ENCODE results near the gene A2M. TPM values are rescaled to one million over a fixed set of nuclear protein-coding genes. Genes with fewer than 3 reads are reported as not detected.

Gene A2M
- total RNA-seq, 1 donor from 2014 or later = 0.17 TPM

GRCh38 chr12:9066755-9067423 is 48.8 kb downstream of the A2M start:
- no peak overlapping the region for H3K4me3 ChIP-seq (ENCODE audit: low read depth, low read length)
- no peak for DNase-seq (ENCODE audit: low read depth)
- TF ChIP-seq CTCF (conservative IDR thresholded peaks at IDR 0.05; ENCODE audit: low read depth, low read length) = no peak

GRCh38 chr12:9066183-9066623 is 49.5 kb downstream of the A2M start:
- DNase-seq (ENCODE audit: low read depth) = no peak
- no peak for TF ChIP-seq CTCF (conservative IDR thresholded peaks at IDR 0.05; ENCODE audit: low read depth, low read length)
- H3K4me3 ChIP-seq (ENCODE audit: low read depth, low read length) = no peak overlapping the region

GRCh38 chr12:9065607-9065856 is 50.2 kb downstream of the A2M start:
- no peak for TF ChIP-seq CTCF (conservative IDR thresholded peaks at IDR 0.05; ENCODE audit: low read depth, low read length)
- H3K4me3 ChIP-seq (ENCODE audit: low read depth, low read length) = peak overlapping the region; percentile 93
- DNase-seq (ENCODE audit: low read depth) = no peak

- no peak for DNase-seq (ENCODE audit: low read depth)
- H3K4me3 ChIP-seq (ENCODE audit: low read depth, low read length) = peak overlapping the region; percentile 93
- TF ChIP-seq CTCF (conservative IDR thresholded peaks at IDR 0.05; ENCODE audit: low read depth, low read length) = no peak
These were observed 50.7 kb downstream of the A2M start for GRCh38 chr12:9064815-9065606.

DNA sequence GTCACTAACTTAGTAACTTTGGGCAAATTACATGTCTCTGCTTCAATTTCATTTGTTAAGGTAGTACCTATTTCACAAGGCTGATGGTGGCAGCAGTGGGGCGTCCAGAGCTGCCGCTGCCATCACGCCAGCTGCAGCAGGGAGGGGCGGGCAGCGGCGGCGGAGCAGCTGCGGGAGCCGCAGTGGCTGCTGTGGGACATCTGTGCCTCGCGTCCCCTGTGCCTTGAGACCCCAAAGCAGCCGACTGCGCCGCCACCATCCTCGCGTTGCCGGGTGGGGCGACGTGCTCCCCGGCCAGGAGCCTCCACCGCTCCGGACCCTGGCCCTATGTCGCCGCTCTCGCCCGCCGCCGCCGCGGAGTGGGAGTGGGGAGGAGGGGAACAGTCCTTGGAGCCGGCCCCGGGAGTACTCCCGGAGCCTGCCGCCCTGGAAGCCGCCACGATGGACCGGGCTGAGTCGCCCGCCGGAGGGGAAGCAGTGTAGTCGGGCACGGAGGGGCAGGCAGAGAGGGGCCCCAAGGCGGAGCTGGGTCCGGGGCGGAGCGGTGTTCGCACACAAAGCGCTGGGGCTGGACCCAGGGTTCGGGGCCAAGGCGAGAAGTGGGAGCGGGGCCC is 51.4 kb downstream of the A2M start:
- DNase-seq (ENCODE audit: low read depth) = no peak

GRCh38 chr12:9052610-9053009 is 63.1 kb downstream of the A2M start:
- DNase-seq (ENCODE audit: low read depth) = no peak
- H3K4me3 ChIP-seq (ENCODE audit: low read depth, low read length) = no peak overlapping the region
- no peak for TF ChIP-seq CTCF (conservative IDR thresholded peaks at IDR 0.05; ENCODE audit: low read depth, low read length)

More for the DNA sequence above, 51.4 kb downstream of the A2M start:
- peak; percentile 45 for TF ChIP-seq CTCF (conservative IDR thresholded peaks at IDR 0.05; ENCODE audit: low read depth, low read length)
- H3K4me3 ChIP-seq (ENCODE audit: low read depth, low read length) = peak overlapping the region; percentile 93

Measured in epithelial cell of proximal tubule (primary cell).